Measurements from ENCODE around the gene TAS1R3.

TAS1R3 gene

GRCh38 chr1:1336446-1336845 is 5.4 kb downstream of the TAS1R3 start:
- H3K4me3 Mint-ChIP-seq, result no peak overlapping the region
- no peaks in the 10 kb centered on the region for H3K9me3 Mint-ChIP-seq
- ATAC-seq (replicated peaks; ENCODE audit: extremely low read depth, poor library complexity, severe bottlenecking) (no peak), DNase-seq (ENCODE audit: low spot score in 2 of 2) (no peak)
- no peaks in the 10 kb centered on the region for H3K27me3 Mint-ChIP-seq
- H3K36me3 Mint-ChIP-seq (ENCODE audit: insufficient read depth), result peaks cover 10% of the 10 kb centered on the region
- no peak overlapping the region for H3K27ac Mint-ChIP-seq (ENCODE audit: low read depth)
- H3K4me1 Mint-ChIP-seq, result no peaks in the 10 kb centered on the region

GRCh38 chr1:1336931-1337792 is 6.1 kb downstream of the TAS1R3 start:
- H3K9me3 Mint-ChIP-seq, result no peaks in the 10 kb centered on the region
- DNase-seq (ENCODE audit: low spot score in 2 of 2), result no peak
- H3K36me3 Mint-ChIP-seq (ENCODE audit: insufficient read depth), result peaks cover 10% of the 10 kb centered on the region
- no peak for ATAC-seq (replicated peaks; ENCODE audit: extremely low read depth, poor library complexity, severe bottlenecking)
- H3K4me3 Mint-ChIP-seq, result no peak overlapping the region
- no peaks in the 10 kb centered on the region for H3K4me1 Mint-ChIP-seq
- H3K27ac Mint-ChIP-seq (ENCODE audit: low read depth), result peak overlapping the region; percentile 29
- no peaks in the 10 kb centered on the region for H3K27me3 Mint-ChIP-seq

- Mint-ChIP-seq H3K36me3 (ENCODE audit: insufficient read depth) (peaks cover 10% of the 10 kb centered on the region), H3K27ac (ENCODE audit: low read depth) (peak overlapping the region; percentile 29), H3K9me3 (no peaks in the 10 kb centered on the region), H3K4me3 (no peak overlapping the region), H3K4me1 (no peaks in the 10 kb centered on the region), H3K27me3 (no peaks in the 10 kb centered on the region)
- ATAC-seq (replicated peaks; ENCODE audit: extremely low read depth, poor library complexity, severe bottlenecking), result no peak
- DNase-seq (ENCODE audit: low spot score in 2 of 2), result no peak
These were observed 6.7 kb downstream of the TAS1R3 start for GRCh38 chr1:1337793-1338147.

- H3K27me3 Mint-ChIP-seq, result no peaks in the 10 kb centered on the region
- H3K36me3 Mint-ChIP-seq (ENCODE audit: insufficient read depth), result peaks cover 10% of the 10 kb centered on the region
- no peak overlapping the region for H3K4me3 Mint-ChIP-seq
- no peak for ATAC-seq (replicated peaks; ENCODE audit: extremely low read depth, poor library complexity, severe bottlenecking)
- peaks cover under 1% of the 10 kb centered on the region for H3K4me1 Mint-ChIP-seq
- no peak for DNase-seq (ENCODE audit: low spot score in 2 of 2)
- no peaks in the 10 kb centered on the region for H3K9me3 Mint-ChIP-seq
- H3K27ac Mint-ChIP-seq (ENCODE audit: low read depth), result no peak overlapping the region
These were observed 7.2 kb downstream of the TAS1R3 start for GRCh38 chr1:1338278-1338677.

- H3K36me3 Mint-ChIP-seq (ENCODE audit: insufficient read depth), result peaks cover 5% of the 10 kb centered on the region
- peaks cover 4% of the 10 kb centered on the region for H3K4me1 Mint-ChIP-seq
- ATAC-seq (replicated peaks; ENCODE audit: extremely low read depth, poor library complexity, severe bottlenecking), result no peak
- no peak overlapping the region for H3K4me3 Mint-ChIP-seq
- H3K27me3 Mint-ChIP-seq, result no peaks in the 10 kb centered on the region
- no peaks in the 10 kb centered on the region for H3K9me3 Mint-ChIP-seq
- H3K27ac Mint-ChIP-seq (ENCODE audit: low read depth), result no peak overlapping the region
- no peak for DNase-seq (ENCODE audit: low spot score in 2 of 2)
These were observed 9.1 kb downstream of the TAS1R3 start for GRCh38 chr1:1340185-1340584.

GRCh38 chr1:1340791-1341548 is 9.9 kb downstream of the TAS1R3 start:
- peaks cover 4% of the 10 kb centered on the region for H3K4me1 Mint-ChIP-seq
- no peak overlapping the region for H3K4me3 Mint-ChIP-seq
- no peak overlapping the region for H3K27ac Mint-ChIP-seq (ENCODE audit: low read depth)
- ATAC-seq (replicated peaks; ENCODE audit: extremely low read depth, poor library complexity, severe bottlenecking), result no peak
- no peak for DNase-seq (ENCODE audit: low spot score in 2 of 2)
- no peaks in the 10 kb centered on the region for H3K9me3 Mint-ChIP-seq
- peaks cover 5% of the 10 kb centered on the region for H3K36me3 Mint-ChIP-seq (ENCODE audit: insufficient read depth)
- H3K27me3 Mint-ChIP-seq, result no peaks in the 10 kb centered on the region

GRCh38 chr1:1341549-1342021 is 10.5 kb downstream of the TAS1R3 start:
- no peak overlapping the region for H3K4me3 Mint-ChIP-seq
- H3K27ac Mint-ChIP-seq (ENCODE audit: low read depth), result no peak overlapping the region
- no peak for ATAC-seq (replicated peaks; ENCODE audit: extremely low read depth, poor library complexity, severe bottlenecking)
- no peaks in the 10 kb centered on the region for H3K9me3 Mint-ChIP-seq
- H3K36me3 Mint-ChIP-seq (ENCODE audit: insufficient read depth), result peaks cover 5% of the 10 kb centered on the region
- no peak for DNase-seq (ENCODE audit: low spot score in 2 of 2)
- no peaks in the 10 kb centered on the region for H3K27me3 Mint-ChIP-seq
- peaks cover 7% of the 10 kb centered on the region for H3K4me1 Mint-ChIP-seq

- H3K27ac Mint-ChIP-seq (ENCODE audit: low read depth), result no peak overlapping the region
- DNase-seq (ENCODE audit: low spot score in 2 of 2), result no peak
- no peaks in the 10 kb centered on the region for H3K9me3 Mint-ChIP-seq
- peaks cover 12% of the 10 kb centered on the region for H3K4me1 Mint-ChIP-seq
- H3K27me3 Mint-ChIP-seq, result no peaks in the 10 kb centered on the region
- no peak overlapping the region for H3K4me3 Mint-ChIP-seq
- peaks cover 5% of the 10 kb centered on the region for H3K36me3 Mint-ChIP-seq (ENCODE audit: insufficient read depth)
- no peak for ATAC-seq (replicated peaks; ENCODE audit: extremely low read depth, poor library complexity, severe bottlenecking)
These were observed 11.0 kb downstream of the TAS1R3 start for GRCh38 chr1:1342061-1342562.

GRCh38 chr1:1342584-1343115 is 11.6 kb downstream of the TAS1R3 start:
- ATAC-seq (replicated peaks; ENCODE audit: extremely low read depth, poor library complexity, severe bottlenecking) (no peak), DNase-seq (ENCODE audit: low spot score in 2 of 2) (no peak)
- Mint-ChIP-seq H3K9me3 (no peaks in the 10 kb centered on the region), H3K27ac (ENCODE audit: low read depth) (no peak overlapping the region), H3K27me3 (no peaks in the 10 kb centered on the region), H3K36me3 (ENCODE audit: insufficient read depth) (peaks cover 5% of the 10 kb centered on the region), H3K4me3 (no peak overlapping the region), H3K4me1 (peaks cover 17% of the 10 kb centered on the region)

GRCh38 chr1:1343811-1344421 is 12.8 kb downstream of the TAS1R3 start:
- no peaks in the 10 kb centered on the region for H3K27me3 Mint-ChIP-seq
- ATAC-seq (replicated peaks; ENCODE audit: extremely low read depth, poor library complexity, severe bottlenecking) (no peak), DNase-seq (ENCODE audit: low spot score in 2 of 2) (no peak)
- H3K27ac Mint-ChIP-seq (ENCODE audit: low read depth), result no peak overlapping the region
- H3K4me3 Mint-ChIP-seq, result no peak overlapping the region
- H3K4me1 Mint-ChIP-seq, result peaks cover 18% of the 10 kb centered on the region
- peaks cover 4% of the 10 kb centered on the region for H3K36me3 Mint-ChIP-seq (ENCODE audit: insufficient read depth)
- no peaks in the 10 kb centered on the region for H3K9me3 Mint-ChIP-seq

- no peak for ATAC-seq (replicated peaks; ENCODE audit: extremely low read depth, poor library complexity, severe bottlenecking)
- peaks cover 18% of the 10 kb centered on the region for H3K4me1 Mint-ChIP-seq
- peaks cover 4% of the 10 kb centered on the region for H3K36me3 Mint-ChIP-seq (ENCODE audit: insufficient read depth)
- no peak for DNase-seq (ENCODE audit: low spot score in 2 of 2)
- no peak overlapping the region for H3K4me3 Mint-ChIP-seq
- no peaks in the 10 kb centered on the region for H3K9me3 Mint-ChIP-seq
- H3K27me3 Mint-ChIP-seq, result no peaks in the 10 kb centered on the region
- no peak overlapping the region for H3K27ac Mint-ChIP-seq (ENCODE audit: low read depth)
These were observed 13.7 kb downstream of the TAS1R3 start for GRCh38 chr1:1344655-1345361.

- no peak for DNase-seq (ENCODE audit: low spot score in 2 of 2)
- peaks cover 18% of the 10 kb centered on the region for H3K4me1 Mint-ChIP-seq
- H3K9me3 Mint-ChIP-seq, result no peaks in the 10 kb centered on the region
- peaks cover 4% of the 10 kb centered on the region for H3K36me3 Mint-ChIP-seq (ENCODE audit: insufficient read depth)
- H3K4me3 Mint-ChIP-seq, result no peak overlapping the region
- no peak for ATAC-seq (replicated peaks; ENCODE audit: extremely low read depth, poor library complexity, severe bottlenecking)
- H3K27me3 Mint-ChIP-seq, result no peaks in the 10 kb centered on the region
- no peak overlapping the region for H3K27ac Mint-ChIP-seq (ENCODE audit: low read depth)
These were observed 14.3 kb downstream of the TAS1R3 start for GRCh38 chr1:1345384-1345783.
